ENCODE results near the gene SND1. TPM values are rescaled to one million over a fixed set of nuclear protein-coding genes. Genes with fewer than 3 reads are reported as not detected.

SND1 gene
- total RNA-seq, 2 donors from 2014 or later, result 146 to 155 TPM

DNA sequence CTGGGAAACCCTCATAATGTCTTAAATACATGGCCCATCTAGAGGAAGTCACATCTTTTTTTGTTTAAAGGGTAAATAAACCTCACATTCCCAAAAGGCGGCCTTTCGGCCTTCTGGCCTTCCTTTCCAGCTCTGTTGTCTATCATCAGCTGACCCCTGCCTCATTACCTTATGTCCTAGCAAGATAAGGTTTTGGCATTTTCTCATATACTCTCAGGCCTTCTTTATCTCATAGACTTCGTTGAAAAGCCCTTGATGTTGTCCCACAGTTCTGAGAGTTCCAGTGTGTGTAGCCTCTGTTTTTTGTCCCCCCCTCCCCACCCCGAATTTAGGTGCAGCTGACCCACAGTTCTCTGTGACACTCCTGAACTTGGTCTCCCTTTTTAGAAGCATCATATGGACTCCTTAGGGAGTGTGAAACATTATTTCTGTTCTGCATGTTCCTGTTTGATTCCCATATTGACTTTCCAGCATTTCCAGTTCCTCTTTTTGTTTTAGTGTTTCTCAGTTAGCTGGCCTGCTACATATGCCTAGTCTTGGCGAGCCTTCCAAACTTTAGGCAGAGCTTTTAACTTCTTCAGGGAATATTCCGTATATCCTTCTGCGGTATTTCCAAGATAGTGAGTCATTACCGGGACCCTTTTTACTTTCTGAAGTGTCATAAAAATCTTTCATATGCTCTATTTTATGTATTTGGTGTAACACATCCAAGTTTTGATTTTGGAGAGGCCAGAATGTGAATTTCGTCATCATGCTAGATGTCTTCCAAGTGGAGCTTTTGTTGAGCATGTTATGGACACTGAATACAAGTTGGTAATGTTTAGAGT is 240.7 kb downstream of the SND1 start:
- WGBS, 2 donors, result 76 to 85% methylated on average over 9 of the region's 9 CpGs
- ATAC-seq (no peak), DNase-seq (no peak)
- Histone ChIP-seq H3K9me3 (no peaks in the 10 kb centered on the region), H3K36me3 (replicated peaks in 1 of 2; ENCODE audit: insufficient read depth in 1 of 2, low read depth in 2 of 2) (peaks cover 4 to 8% of the 10 kb centered on the region in 2 donors), H3K27me3 (no peaks in the 10 kb centered on the region), H3K4me3 (no peak overlapping the region), H3K4me1 (peaks cover 41% of the 10 kb centered on the region), H3K27ac (no peak overlapping the region)
- intact Hi-C loops (cut with DNase I), result no loop called here
- TF ChIP-seq CTCF (IDR thresholded peaks at IDR 0.05) (no peak), POLR2A (IDR thresholded peaks at IDR 0.05) (no peak)

DNA sequence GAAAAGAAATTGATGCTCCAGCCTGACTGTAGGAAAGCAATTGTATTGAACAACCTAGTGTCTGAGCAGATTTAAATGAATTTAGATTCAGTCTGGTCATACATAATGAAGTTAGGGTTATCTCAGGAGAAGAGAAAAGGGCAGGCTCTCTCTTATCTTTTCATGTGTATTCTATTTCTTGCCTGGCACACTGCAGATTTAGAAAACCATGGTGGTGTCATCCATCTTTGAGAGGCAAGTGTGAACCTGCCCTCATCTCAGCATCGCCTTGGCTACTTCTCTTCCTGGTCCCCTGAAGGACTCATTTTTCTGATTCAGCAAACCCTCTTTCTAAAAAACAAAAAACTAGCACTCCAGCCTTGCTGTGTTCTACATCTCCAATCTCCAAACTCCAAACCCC is 241.6 kb downstream of the SND1 start:
- intact Hi-C loops (cut with DNase I), result no loop called here
- no peaks in the 10 kb centered on the region for H3K9me3 ChIP-seq
- no peak for TF ChIP-seq CTCF (IDR thresholded peaks at IDR 0.05)
- no peak overlapping the region for H3K4me3 ChIP-seq
- 82 to 100% methylated on average over 1 of the region's 1 CpG for WGBS, 2 donors
- H3K36me3 ChIP-seq (replicated peaks in 1 of 2; ENCODE audit: insufficient read depth in 1 of 2, low read depth in 2 of 2), result peaks cover 3 to 4% of the 10 kb centered on the region in 2 donors
- no peaks in the 10 kb centered on the region for H3K27me3 ChIP-seq
- no peak for ATAC-seq
- peaks cover 41% of the 10 kb centered on the region for H3K4me1 ChIP-seq
- H3K27ac ChIP-seq, result no peak overlapping the region
- DNase-seq, result no peak

GRCh38 chr7:127894588-127894987 is 242.6 kb downstream of the SND1 start:
- ATAC-seq, result no peak
- intact Hi-C loops (cut with DNase I), result no loop called here
- no peak for DNase-seq
- no peaks in the 10 kb centered on the region for H3K36me3 ChIP-seq (replicated peaks in 1 of 2; ENCODE audit: insufficient read depth in 1 of 2, low read depth in 2 of 2)
- TF ChIP-seq CTCF (IDR thresholded peaks at IDR 0.05), result no peak
- TF ChIP-seq POLR2A (IDR thresholded peaks at IDR 0.05), result no peak
- peaks cover 43% of the 10 kb centered on the region for H3K4me1 ChIP-seq
- H3K27me3 ChIP-seq, result no peaks in the 10 kb centered on the region
- WGBS, 2 donors, result 71 to 90% methylated on average over 2 of the region's 2 CpGs
- H3K9me3 ChIP-seq, result no peaks in the 10 kb centered on the region
- no peak overlapping the region for H3K27ac ChIP-seq
- no peak overlapping the region for H3K4me3 ChIP-seq

DNA sequence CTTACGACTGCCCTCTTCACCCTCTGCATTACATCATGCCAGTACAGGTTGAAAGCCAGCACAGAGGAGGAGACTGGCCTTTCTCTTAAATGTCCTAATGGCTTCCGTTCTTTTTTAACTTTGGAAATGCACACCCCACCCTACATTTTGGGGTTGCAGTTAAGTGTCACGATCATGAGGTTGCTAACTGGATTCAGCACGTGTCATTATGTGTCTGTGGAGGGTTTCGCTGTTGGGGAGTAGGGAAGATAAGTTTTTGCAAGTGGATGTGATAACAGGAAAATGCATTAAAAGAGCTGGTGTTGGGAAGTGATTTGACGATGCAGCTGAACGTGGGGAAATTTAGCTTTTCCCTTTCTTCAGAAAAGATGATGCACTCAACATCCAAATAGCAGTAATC is 243.4 kb downstream of the SND1 start:
- no peaks in the 10 kb centered on the region for H3K36me3 ChIP-seq (replicated peaks in 1 of 2; ENCODE audit: insufficient read depth in 1 of 2, low read depth in 2 of 2)
- WGBS, 2 donors, result 92 to 95% methylated on average over 7 of the region's 7 CpGs
- no peak overlapping the region for H3K27ac ChIP-seq
- intact Hi-C loops (cut with DNase I), result no loop called here
- H3K27me3 ChIP-seq, result no peaks in the 10 kb centered on the region
- no peak overlapping the region for H3K4me3 ChIP-seq
- TF ChIP-seq POLR2A (IDR thresholded peaks at IDR 0.05) (no peak), CTCF (IDR thresholded peaks at IDR 0.05) (no peak)
- DNase-seq (no peak), ATAC-seq (no peak)
- H3K4me1 ChIP-seq, result peaks cover 49% of the 10 kb centered on the region
- no peaks in the 10 kb centered on the region for H3K9me3 ChIP-seq

DNA sequence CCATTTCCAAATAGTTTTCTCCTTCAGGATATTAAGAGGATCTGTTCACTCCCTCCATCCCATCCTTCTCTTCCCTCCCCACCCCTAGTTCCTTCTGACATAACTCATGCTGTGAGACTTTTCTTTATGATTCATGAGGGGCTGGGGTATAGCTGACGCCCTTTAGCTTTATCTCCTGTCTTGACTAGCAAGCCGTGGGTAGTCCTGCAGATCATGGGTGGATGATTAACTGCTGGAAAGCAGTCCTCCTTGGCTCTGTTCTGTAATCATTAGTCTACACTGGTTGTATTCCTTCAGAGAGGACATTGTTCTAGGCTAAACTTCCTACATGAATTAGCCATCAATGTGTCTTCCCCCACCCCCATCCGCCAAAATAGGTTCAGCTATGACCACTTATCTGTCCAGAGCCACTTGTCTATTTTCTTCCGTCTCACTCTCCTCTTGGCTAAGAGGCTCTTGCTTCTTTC is 243.9 kb downstream of the SND1 start:
- Histone ChIP-seq H3K27me3 (no peaks in the 10 kb centered on the region), H3K27ac (no peak overlapping the region), H3K36me3 (replicated peaks in 1 of 2; ENCODE audit: insufficient read depth in 1 of 2, low read depth in 2 of 2) (no peaks in the 10 kb centered on the region), H3K4me3 (no peak overlapping the region), H3K4me1 (peaks cover 49% of the 10 kb centered on the region), H3K9me3 (no peaks in the 10 kb centered on the region)
- ATAC-seq (no peak), DNase-seq (no peak)
- WGBS, 2 donors, result 59 to 60% methylated on average over 4 of the region's 4 CpGs
- TF ChIP-seq CTCF (IDR thresholded peaks at IDR 0.05), result no peak
- no peak for TF ChIP-seq POLR2A (IDR thresholded peaks at IDR 0.05)
- intact Hi-C loops (cut with DNase I), result no loop called here

All from body of pancreas (tissue), 4 donors.